Measurements from ENCODE around the gene ALK. TPM values are rescaled to one million over a fixed set of nuclear protein-coding genes. Genes with fewer than 3 reads are reported as not detected.

Gene ALK
- total RNA-seq, 2 donors from 2014 or later: 0.19 TPM; not detected in 1

DNA sequence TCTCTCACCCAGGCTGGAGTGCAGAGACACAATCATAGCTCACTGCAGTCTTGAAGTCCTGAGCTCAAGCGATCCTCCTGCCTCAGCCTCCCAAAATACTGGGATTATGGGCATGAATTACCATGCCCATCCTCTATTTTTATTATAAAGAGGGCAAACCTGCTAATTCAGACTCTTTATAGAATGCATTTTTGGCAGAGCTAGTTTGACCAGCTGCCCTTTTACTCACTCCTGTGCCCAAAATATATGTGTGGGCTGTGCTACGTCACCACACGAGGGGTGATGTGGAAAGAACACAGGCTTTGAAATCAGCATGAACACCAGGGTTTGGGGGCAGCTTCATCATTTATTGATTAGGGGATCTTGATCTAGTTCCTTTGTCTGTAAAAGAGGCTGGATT is 668.4 kb downstream of the ALK start:
- Histone ChIP-seq H3K9me3 (no peaks in the 10 kb centered on the region), H3K27ac (no peak overlapping the region), H3K9ac (ENCODE audit: low read depth in 2 of 2, low read length in 2 of 2) (no peak overlapping the region), H3K36me3 (no peaks in the 10 kb centered on the region), H3K27me3 (peaks cover 2% of the 10 kb centered on the region), H3K4me1 (no peaks in the 10 kb centered on the region), H3K4me3 (no peak overlapping the region)
- TF ChIP-seq, protein P1, sequence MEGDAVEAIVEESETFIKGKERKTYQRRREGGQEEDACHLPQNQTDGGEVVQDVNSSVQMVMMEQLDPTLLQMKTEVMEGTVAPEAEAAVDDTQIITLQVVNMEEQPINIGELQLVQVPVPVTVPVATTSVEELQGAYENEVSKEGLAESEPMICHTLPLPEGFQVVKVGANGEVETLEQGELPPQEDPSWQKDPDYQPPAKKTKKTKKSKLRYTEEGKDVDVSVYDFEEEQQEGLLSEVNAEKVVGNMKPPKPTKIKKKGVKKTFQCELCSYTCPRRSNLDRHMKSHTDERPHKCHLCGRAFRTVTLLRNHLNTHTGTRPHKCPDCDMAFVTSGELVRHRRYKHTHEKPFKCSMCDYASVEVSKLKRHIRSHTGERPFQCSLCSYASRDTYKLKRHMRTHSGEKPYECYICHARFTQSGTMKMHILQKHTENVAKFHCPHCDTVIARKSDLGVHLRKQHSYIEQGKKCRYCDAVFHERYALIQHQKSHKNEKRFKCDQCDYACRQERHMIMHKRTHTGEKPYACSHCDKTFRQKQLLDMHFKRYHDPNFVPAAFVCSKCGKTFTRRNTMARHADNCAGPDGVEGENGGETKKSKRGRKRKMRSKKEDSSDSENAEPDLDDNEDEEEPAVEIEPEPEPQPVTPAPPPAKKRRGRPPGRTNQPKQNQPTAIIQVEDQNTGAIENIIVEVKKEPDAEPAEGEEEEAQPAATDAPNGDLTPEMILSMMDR (IDR thresholded peaks at IDR 0.05): no peak
- intact Hi-C loops (cut with DNase I): no loop called here
- DNase-seq: no peak

DNA sequence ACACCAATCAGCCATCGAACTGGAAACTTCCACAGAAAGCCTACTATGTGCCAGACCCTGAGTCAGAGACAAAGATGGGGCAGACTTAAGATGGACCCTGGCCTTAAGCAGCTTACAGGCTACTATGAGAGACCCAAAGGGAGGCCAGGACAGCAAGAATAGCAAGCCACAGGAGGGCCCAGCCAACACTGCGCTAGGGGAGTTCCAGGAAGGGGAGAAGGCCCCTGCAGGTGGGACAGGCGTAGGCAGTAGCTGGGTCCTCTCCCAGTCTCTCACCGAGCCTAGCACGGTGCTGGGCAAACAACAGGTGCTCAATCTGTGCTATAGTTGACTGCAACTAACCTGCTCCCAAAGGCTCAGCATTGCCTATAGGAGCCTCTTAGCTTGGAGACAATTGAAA is 670.0 kb downstream of the ALK start:
- no peak for DNase-seq
- intact Hi-C loops (cut with DNase I): no loop called here
- no peaks in the 10 kb centered on the region for H3K27me3 ChIP-seq
- no peaks in the 10 kb centered on the region for H3K36me3 ChIP-seq
- TF ChIP-seq, protein P1 (IDR thresholded peaks at IDR 0.05): no peak
- no peak overlapping the region for H3K27ac ChIP-seq
- no peak overlapping the region for H3K9ac ChIP-seq (ENCODE audit: low read depth in 2 of 2, low read length in 2 of 2)
- H3K9me3 ChIP-seq: no peaks in the 10 kb centered on the region
- no peaks in the 10 kb centered on the region for H3K4me1 ChIP-seq
- no peak overlapping the region for H3K4me3 ChIP-seq

DNA sequence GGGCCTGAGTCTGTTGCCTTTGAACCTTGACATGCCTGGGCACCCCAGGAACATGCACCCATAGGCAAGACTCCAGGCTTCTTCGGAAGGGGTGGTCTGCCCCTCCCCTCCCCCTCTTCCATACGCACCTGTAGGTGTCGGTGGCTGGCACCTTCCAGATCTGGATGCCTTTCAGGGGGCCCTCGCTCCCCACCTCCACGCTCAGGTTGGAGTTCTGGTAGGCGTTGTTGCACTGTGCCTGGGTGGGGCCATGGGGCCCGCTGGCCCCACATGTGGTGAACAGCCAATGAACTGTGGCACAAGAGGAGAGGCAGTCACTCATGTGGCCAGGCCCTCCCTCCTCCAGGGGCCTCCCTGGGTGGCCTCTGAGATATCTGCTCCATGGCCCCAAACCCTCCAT is 670.4 kb downstream of the ALK start:
- no peaks in the 10 kb centered on the region for H3K27me3 ChIP-seq
- intact Hi-C loops (cut with DNase I): no loop called here
- H3K4me1 ChIP-seq: no peaks in the 10 kb centered on the region
- TF ChIP-seq, protein P1 (IDR thresholded peaks at IDR 0.05): no peak
- no peak overlapping the region for H3K27ac ChIP-seq
- DNase-seq: no peak
- H3K4me3 ChIP-seq: no peak overlapping the region
- no peaks in the 10 kb centered on the region for H3K9me3 ChIP-seq
- H3K36me3 ChIP-seq: no peaks in the 10 kb centered on the region
- H3K9ac ChIP-seq (ENCODE audit: low read depth in 2 of 2, low read length in 2 of 2): no peak overlapping the region

DNA sequence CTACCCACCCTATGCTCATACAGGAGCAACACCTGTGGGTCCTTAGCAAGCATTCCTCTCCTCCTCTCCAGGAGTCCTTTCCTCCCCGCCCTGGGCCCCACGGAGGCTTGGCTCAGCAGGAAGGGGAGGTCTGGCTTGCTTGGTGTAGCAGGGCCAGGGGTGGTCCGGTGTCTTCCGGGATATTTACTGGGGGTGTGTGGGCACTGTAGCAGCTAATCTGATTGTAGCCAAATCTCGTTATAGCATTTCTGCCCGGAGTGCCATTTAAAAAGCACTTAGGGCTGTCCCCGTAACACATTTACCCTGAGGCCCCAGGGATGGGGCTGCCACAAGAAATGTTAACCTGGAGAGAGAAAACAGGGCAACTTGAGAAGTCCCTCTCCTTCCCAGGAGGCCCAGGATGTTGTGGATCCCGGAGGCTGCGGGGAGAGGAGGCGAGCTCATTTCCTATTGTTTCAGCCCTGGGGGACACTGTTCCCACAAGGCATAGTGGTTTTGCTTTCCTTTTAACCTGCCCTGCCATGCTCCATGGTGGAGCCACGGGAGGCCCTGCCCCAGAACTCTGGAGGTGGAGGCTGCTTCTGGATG is 671.6 kb downstream of the ALK start:
- no peaks in the 10 kb centered on the region for H3K27me3 ChIP-seq
- no peaks in the 10 kb centered on the region for H3K36me3 ChIP-seq
- TF ChIP-seq, protein P1 (IDR thresholded peaks at IDR 0.05): no peak
- intact Hi-C loops (cut with DNase I): no loop called here
- no peak for DNase-seq
- no peak overlapping the region for H3K27ac ChIP-seq
- no peaks in the 10 kb centered on the region for H3K4me1 ChIP-seq
- no peak overlapping the region for H3K9ac ChIP-seq (ENCODE audit: low read depth in 2 of 2, low read length in 2 of 2)
- H3K9me3 ChIP-seq: no peaks in the 10 kb centered on the region
- H3K4me3 ChIP-seq: no peak overlapping the region

DNA sequence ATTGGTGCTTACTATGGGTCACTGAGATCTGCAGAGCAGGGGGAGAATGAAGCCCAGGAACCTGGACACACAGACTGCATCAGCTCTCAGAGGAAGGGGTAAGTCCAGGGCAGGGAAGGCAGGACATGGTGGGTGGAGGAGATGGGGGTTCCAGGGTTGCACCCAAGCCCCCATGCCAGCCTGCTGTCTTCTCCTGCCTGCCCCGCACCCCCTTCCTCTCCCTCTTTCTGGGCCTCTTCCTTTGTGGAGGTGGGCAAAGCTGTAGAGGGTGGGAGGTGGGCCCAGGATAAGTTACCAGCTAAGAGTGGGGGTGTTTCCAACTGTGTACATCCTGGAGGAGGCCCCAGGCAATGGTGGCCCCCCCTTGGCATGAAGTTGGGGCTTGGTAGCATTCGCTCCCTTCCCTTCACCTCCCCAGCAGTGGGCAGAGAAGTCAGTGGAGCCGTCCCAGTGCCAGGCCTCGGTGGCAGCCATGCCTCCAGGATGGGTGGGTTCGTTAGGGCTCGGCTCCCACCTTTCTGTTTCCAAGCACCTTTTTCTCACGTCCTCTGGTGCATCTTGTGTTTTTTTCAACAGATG is 674.0 kb downstream of the ALK start:
- Histone ChIP-seq H3K27me3 (no peaks in the 10 kb centered on the region), H3K4me1 (no peaks in the 10 kb centered on the region), H3K36me3 (no peaks in the 10 kb centered on the region), H3K9ac (ENCODE audit: low read depth in 2 of 2, low read length in 2 of 2) (no peak overlapping the region), H3K27ac (no peak overlapping the region), H3K4me3 (no peak overlapping the region), H3K9me3 (no peaks in the 10 kb centered on the region)
- TF ChIP-seq, protein P1 (IDR thresholded peaks at IDR 0.05): no peak
- intact Hi-C loops (cut with DNase I): no loop called here
- DNase-seq: no peak

Measured in colonic mucosa (tissue), 4 donors.